Measurements from ENCODE around the gene POLL. TPM values are rescaled to one million over a fixed set of nuclear protein-coding genes. Genes with fewer than 3 reads are reported as not detected.

POLL gene
- total RNA-seq, 1 experiment from 2014 or later = 36.1 TPM

- in situ Hi-C loops (cut with HindIII; ENCODE audit: low pct_unique_long_range_greater_than_20kb, low sequenced_read_pairs) (no loop called here), intact Hi-C loops (cut with micrococcal nuclease; ENCODE audit: unreplicated experiment) (no loop called here)
- no TSS peak for BruUV-seq (replicated peaks)
- no peak for DNase-seq (ENCODE audit: low read depth, low spot score)
- Histone ChIP-seq H3K4me3 (ENCODE audit: low read depth in 2 of 2, low read length in 2 of 2) (no peak overlapping the region), H3K9me3 (ENCODE audit: control insufficient read depth, insufficient read depth, low read depth, low read length) (no peaks in the 10 kb centered on the region), H3K27ac (ENCODE audit: low read length) (no peak overlapping the region), H3K4me1 (ENCODE audit: control insufficient read depth, insufficient read depth, low read length) (no peaks in the 10 kb centered on the region), H3K36me3 (ENCODE audit: control insufficient read depth, insufficient read depth, low read length) (no peaks in the 10 kb centered on the region), H3K27me3 (ENCODE audit: control insufficient read depth, insufficient read depth, low read length) (no peaks in the 10 kb centered on the region)
- POLR2A ChIA-PET = no interaction called here
- CTCF ChIA-PET = interaction anchor here (0.7 kb wide), 1 partner anchor 94 kb away, joined by 12 read pairs; no protein-coding TSS in a partner anchor
- ATAC-seq = no peak
- no peak for TF ChIP-seq SIN3A (IDR thresholded peaks at IDR 0.05; ENCODE audit: borderline replicate concordance, insufficient read depth, low read depth, low read length)
- no peak for TF ChIP-seq TCF7L2 (IDR thresholded peaks at IDR 0.05; ENCODE audit: low read depth, low read length)
- no peak for TF ChIP-seq POLR2AphosphoS5 (IDR thresholded peaks at IDR 0.05; ENCODE audit: low read depth, low read length)
- no peak for TF ChIP-seq CTCF (IDR thresholded peaks at IDR 0.05)
- TF ChIP-seq REST (IDR thresholded peaks at IDR 0.05; ENCODE audit: insufficient read depth in 1 of 2, low read depth in 2 of 2, low read length in 1 of 2) = no peak
These were observed 49.6 kb downstream of the POLL start for GRCh38 chr10:101538446-101538845.

- ChIA-PET POLR2A (no interaction called here), CTCF (interaction anchor here (0.6 kb wide), 1 partner anchor 34 kb away, joined by 3 read pairs; no protein-coding TSS in a partner anchor)
- no peaks in the 10 kb centered on the region for H3K9me3 ChIP-seq (ENCODE audit: control insufficient read depth, insufficient read depth, low read depth, low read length)
- DNase-seq (ENCODE audit: low read depth, low spot score) (peak; percentile 12), ATAC-seq (no peak)
- H3K27ac ChIP-seq (ENCODE audit: low read length) = no peak overlapping the region
- H3K36me3 ChIP-seq (ENCODE audit: control insufficient read depth, insufficient read depth, low read length) = no peaks in the 10 kb centered on the region
- in situ Hi-C loops (cut with HindIII; ENCODE audit: low pct_unique_long_range_greater_than_20kb, low sequenced_read_pairs) = no loop called here
- TF ChIP-seq TCF7L2 (IDR thresholded peaks at IDR 0.05; ENCODE audit: low read depth, low read length) (no peak), REST (IDR thresholded peaks at IDR 0.05; ENCODE audit: insufficient read depth in 1 of 2, low read depth in 2 of 2, low read length in 1 of 2) (no peak), SIN3A (IDR thresholded peaks at IDR 0.05; ENCODE audit: borderline replicate concordance, insufficient read depth, low read depth, low read length) (no peak), CTCF (IDR thresholded peaks at IDR 0.05) (peak; percentile 70; the same call in 1 of the 2 replicates), POLR2AphosphoS5 (IDR thresholded peaks at IDR 0.05; ENCODE audit: low read depth, low read length) (no peak)
- no peak overlapping the region for H3K4me3 ChIP-seq (ENCODE audit: low read depth in 2 of 2, low read length in 2 of 2)
- no TSS peak for BruUV-seq (replicated peaks)
- no peaks in the 10 kb centered on the region for H3K4me1 ChIP-seq (ENCODE audit: control insufficient read depth, insufficient read depth, low read length)
- intact Hi-C loops (cut with micrococcal nuclease; ENCODE audit: unreplicated experiment) = no loop called here
- no peaks in the 10 kb centered on the region for H3K27me3 ChIP-seq (ENCODE audit: control insufficient read depth, insufficient read depth, low read length)
These were observed 51.3 kb downstream of the POLL start for GRCh38 chr10:101536800-101537199.

Data from Panc1 (cell line).